NCI-H510A treated with DMSO at 0.1 percent for 48 hours (cell line): Measurements from ENCODE around the gene HSD17B8.

Source experiments
- DNase-seq: peaks from one replicate; lab custom pipeline; 2025; lab: John Stamatoyannopoulos, UW

Gene HSD17B8

DNA sequence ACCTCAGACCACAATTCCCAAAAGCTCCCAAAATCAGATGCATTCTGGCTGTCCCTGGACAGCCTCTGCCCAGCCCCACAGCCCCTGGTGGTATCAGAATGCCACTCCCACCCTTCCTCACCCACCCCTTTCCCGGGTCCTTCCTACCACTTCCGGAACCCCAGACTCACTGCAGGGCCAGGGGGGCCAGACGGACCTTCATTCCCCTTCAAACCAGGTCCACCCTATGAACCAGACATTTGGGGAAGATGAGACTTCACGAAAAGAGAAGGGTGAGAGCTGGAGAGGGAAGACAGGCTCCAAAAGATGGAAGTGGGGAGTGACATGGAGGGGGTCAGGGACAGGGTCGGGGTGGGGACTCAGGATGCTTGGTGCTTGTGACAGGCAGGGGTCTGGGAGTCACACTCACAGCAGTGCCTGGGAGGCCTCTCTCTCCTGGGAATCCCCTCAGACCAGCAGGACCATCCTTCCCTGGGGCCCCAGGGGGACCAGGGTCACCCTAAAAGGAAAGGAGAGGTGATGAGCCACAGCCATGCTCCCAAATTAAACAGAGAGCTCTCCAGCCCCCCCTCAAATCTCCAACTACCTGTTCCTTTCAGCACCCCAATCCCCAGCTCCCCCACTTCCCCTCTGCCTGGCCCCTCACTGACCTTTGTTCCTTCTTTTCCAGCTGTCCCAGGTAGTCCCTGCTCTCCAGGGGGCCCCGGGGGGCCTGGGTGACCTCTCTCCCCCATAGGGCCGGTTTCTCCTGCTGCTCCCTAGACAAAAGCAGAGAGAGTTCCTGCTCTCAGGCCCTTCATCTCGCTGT, 32.4 kb upstream of the HSD17B8 start:
- DNase-seq, result no peak

DNA sequence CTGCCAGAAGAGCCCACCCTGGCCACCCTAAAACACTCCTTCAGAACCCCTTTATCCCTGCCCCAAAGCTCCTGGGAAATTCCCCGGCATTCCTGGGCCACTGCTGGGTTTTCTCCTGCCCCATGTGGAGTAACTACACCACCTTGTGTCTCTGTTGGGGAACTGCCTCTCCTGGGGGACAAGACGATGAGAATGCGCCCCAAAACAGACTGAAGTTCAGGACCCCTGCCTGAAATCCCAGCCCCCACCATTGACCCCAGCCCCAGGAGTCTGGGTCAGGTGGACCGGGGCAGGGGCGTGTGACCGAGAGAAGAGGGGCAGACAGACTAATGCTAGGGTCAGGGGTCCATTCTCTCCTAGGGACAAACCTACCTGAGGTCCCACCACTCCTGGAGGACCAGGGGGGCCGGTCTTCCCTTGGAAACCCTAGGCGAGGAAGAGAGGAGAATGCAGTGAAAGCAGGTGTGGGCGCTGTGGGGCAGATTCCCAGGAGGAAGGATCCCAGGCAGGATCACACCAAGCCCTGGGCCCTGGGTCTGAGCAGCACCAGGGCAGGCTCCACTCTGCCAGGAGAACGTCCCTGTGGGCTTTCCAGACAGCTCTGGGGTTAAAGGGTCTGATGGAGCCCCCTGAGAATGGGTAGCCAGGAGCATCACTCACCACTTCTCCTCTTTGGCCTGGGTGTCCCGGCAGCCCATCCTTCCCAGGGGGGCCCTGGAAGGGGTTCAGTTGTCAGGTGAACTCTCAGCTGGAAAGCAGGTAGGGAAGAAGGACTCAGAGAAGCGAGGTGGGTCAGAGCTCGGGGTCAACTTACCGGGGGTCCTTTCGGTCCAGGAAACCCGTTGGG, 31.5 kb upstream of the HSD17B8 start:
- DNase-seq, result no peak

GRCh38 chr6:33173535-33174180, 30.8 kb upstream of the HSD17B8 start:
- DNase-seq, result no peak

- no peak for DNase-seq
Measured at GRCh38 chr6:33174784-33175183, 29.7 kb upstream of the HSD17B8 start.

DNA sequence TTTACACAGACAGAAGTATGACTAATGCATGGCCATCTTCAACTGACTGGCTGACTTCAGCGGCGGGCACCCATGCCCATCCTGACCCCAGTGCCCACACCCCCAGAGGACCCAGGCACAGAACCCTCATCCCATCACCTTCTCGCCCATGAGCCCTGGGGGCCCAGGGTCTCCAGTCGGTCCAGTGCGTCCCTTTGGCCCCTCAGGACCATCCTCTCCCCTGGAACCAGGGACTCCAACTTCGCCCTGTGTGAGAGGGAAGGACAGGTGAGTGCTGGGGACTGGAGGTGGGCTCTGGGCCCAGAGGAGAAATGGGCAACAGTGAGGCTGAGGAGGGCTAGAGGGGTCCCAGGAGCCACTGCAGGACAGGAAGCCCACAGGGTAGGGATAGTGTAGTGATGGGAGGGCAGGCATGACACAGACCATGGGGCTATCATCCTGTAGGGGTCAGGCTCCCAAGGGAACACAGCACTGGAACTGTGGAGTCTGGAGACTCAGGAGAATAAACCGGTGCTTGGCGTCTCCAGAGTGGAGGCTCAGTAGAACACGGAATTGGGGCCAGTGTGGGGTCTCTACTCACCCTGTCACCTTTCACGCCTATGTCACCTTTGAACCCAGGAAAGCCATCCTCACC, 28.9 kb upstream of the HSD17B8 start:
- no peak for DNase-seq

DNA sequence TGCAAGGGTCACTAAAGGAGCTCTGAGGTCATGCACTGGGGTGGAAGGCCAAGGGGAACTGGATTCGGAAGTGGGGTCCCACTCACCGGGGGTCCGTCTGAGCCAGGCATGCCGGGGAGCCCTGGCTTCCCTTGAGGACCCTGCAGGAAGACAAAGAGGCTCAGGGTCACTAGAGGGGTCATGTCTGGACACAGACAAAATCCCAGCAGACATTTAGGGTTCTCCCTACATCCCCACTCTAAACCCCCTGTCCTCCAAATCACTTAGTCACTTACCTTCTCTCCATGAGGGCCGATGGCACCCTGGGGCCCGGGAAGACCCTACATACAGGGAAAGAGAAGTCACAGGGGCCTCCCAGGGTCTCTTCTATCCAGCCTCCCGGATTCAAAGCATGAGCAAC, 27.5 kb upstream of the HSD17B8 start:
- no peak for DNase-seq

GRCh38 chr6:33177552-33178446, 26.7 kb upstream of the HSD17B8 start:
- DNase-seq, result no peak

GRCh38 chr6:33178755-33179475, 25.5 kb upstream of the HSD17B8 start:
- no peak for DNase-seq

DNA sequence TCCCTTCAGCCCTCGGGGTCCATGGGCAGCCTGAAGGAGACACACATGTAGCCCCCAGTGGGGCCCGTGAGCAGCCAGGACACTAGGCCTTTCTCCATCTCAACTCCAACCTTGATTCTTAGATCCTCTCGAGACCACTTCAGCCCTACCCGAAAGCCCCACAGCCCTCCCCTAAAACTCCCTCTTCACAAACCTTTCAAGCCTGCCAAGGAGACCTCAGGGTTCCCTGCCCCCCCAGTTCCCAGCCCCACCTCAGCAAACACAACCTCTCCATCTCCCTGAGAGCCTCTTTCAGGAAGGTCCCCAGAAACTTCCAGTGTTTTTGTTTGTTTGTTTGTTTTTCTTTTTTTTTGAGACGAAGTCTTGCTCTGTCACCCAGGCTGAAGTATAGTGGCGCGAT, 23.3 kb upstream of the HSD17B8 start:
- no peak for DNase-seq

GRCh38 chr6:33183071-33183683, 21.3 kb upstream of the HSD17B8 start:
- DNase-seq, result no peak

DNA sequence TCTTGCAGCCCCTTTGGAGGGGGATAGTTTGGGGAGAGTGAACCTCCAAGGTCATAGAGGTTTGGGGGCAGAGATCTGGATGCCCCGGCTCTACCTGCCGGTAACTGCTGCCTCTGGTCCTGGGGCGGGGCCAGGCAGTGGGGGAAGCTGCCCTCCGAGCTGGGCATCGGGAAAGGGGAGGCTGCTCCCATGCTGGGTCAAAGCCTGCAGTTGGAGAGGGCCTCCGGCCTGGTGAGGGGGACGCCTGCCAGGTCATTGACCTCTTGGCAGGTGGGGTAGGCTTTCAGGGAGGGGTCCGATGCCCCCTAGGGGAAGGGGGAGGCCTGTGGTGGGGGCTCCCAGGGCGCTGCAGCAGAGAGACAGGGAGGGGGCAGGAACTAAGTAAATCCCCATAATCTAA, 19.3 kb upstream of the HSD17B8 start:
- DNase-seq, result no peak

- DNase-seq, result no peak
Measured at GRCh38 chr6:33185654-33186187, 18.7 kb upstream of the HSD17B8 start.

- DNase-seq, result no peak
Measured at GRCh38 chr6:33187809-33188208, 16.6 kb upstream of the HSD17B8 start.

DNA sequence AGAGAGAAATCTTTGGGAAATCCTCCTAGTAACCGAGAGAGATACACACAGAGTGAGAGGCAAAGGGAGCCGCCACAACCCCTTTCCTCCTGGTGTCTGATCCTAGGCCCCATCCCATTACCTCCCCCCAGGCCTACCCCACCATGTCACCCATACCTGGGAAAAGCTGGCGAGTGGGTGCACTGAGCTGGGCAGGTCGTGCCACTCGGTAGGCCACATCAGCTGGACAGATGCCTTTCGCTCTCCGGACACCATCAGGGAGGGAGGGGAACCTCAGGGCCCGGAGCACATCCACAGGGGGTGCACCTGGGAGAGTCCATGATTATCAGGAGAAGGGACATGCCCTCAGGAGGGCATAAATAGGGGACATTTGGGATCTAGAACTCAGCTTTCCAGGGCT, 15.3 kb upstream of the HSD17B8 start:
- no peak for DNase-seq

GRCh38 chr6:33189625-33190448, 14.6 kb upstream of the HSD17B8 start:
- DNase-seq, result no peak

- DNase-seq, result no peak
Measured at GRCh38 chr6:33190504-33191107, 13.8 kb upstream of the HSD17B8 start.

- no peak for DNase-seq
Measured at GRCh38 chr6:33191383-33192104, 12.9 kb upstream of the HSD17B8 start.

- no peak for DNase-seq
Measured at GRCh38 chr6:33192105-33192646, 12.3 kb upstream of the HSD17B8 start, which contains the start of gene COL11A2. Gene COL11A2, minus strand, starts transcription at chr6:33192467. Its CDS starts 227 bp downstream, at chr6:33192240.
